H1 (cell line): ENCODE results near the gene CHD6.

Experiments used
- KDM1A ChIP-seq: fragments of 200-600, 300-600 bp; sonication (generic); IDR thresholded peaks from 2 replicates; pipeline ENCODE4 v1.7.1; 2016; ENCODE audit warnings: mild to moderate bottlenecking, low read length, borderline replicate concordance
- POLR2A ChIP-seq, 2 experiments: IDR thresholded peaks; 1 replicate in 1 of 2; 2 replicates in 1 of 2; pipeline ENCODE4 v1.6.1; 2011; ENCODE audit warnings: low read depth in 2 of 2, low read length in 2 of 2, mild to moderate bottlenecking in 2 of 2; ENCODE audit errors: control extremely low read depth in 1 of 2
- SP1 ChIP-seq: IDR thresholded peaks from 2 replicates; pipeline ENCODE4 v1.6.1; 2011; ENCODE audit warnings: low read depth, low read length
- SP2 ChIP-seq: IDR thresholded peaks from 2 replicates; pipeline ENCODE4 v1.6.1; 2012; ENCODE audit warnings: mild to moderate bottlenecking, low read length, inconsistent platforms
- TAF1 ChIP-seq: IDR thresholded peaks from 2 replicates; pipeline ENCODE4 v1.6.1; 2011; ENCODE audit warnings: mild to moderate bottlenecking, low read depth, low read length
- TAF7 ChIP-seq: optimal IDR thresholded peaks from 2 replicates; pipeline ENCODE3; 2011; ENCODE audit warnings: low read depth, mild to moderate bottlenecking, inconsistent platforms, low read length, moderate library complexity, borderline replicate concordance
- TF ChIP-seq, protein P1 (sequence below), 3 experiments: IDR thresholded peaks; 1 replicate in 2 of 3; 2 replicates in 1 of 3; pipeline versions ENCODE4 v1.5.1 to v1.6.1; 2011; ENCODE audit warnings: low read length in 3 of 3, mild to moderate bottlenecking in 3 of 3, inconsistent platforms in 2 of 3, low read depth in 1 of 3, moderate library complexity in 1 of 3; ENCODE audit not compliant: insufficient read depth in 1 of 3; ENCODE audit errors: control extremely low read depth in 1 of 3
- TF ChIP-seq, protein P2 (sequence below): IDR thresholded peaks from 2 replicates; pipeline ENCODE4 v1.6.1; 2011; ENCODE audit warnings: low read depth, mild to moderate bottlenecking, low read length; ENCODE audit not compliant: insufficient read depth

DNA sequence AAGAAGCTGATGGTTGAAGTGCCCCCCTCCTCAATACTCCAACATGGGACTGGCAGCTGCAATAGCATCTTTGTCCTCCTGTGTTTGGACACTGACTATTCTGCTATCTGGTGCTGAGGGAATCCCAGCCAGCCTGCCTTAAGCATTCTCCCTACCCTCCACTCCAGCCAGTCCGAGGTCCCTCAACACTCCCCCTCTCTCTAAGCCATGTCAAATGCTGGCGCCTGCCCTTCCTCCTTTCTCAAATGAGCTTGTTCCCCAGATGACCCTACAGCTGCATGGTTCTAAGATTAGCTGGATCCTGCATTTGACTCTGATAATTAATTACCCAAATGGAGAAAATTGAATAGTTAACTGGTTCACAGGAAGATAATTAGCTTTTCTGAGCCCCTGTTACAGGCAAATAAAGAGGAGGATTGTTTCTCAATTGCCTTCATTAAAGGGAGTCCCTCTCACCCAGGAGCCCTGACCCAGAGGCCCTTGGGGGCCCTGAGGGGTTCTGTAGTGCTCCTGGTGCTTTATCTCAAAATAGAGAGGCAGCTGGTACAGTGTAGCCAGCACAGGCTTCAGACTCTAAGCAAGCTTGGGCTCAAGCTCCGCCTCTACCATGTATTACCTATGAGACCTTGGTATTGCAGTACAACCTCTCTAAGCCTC is 37.9 kb upstream of the CHD6 start:
- TF ChIP-seq, protein P1, sequence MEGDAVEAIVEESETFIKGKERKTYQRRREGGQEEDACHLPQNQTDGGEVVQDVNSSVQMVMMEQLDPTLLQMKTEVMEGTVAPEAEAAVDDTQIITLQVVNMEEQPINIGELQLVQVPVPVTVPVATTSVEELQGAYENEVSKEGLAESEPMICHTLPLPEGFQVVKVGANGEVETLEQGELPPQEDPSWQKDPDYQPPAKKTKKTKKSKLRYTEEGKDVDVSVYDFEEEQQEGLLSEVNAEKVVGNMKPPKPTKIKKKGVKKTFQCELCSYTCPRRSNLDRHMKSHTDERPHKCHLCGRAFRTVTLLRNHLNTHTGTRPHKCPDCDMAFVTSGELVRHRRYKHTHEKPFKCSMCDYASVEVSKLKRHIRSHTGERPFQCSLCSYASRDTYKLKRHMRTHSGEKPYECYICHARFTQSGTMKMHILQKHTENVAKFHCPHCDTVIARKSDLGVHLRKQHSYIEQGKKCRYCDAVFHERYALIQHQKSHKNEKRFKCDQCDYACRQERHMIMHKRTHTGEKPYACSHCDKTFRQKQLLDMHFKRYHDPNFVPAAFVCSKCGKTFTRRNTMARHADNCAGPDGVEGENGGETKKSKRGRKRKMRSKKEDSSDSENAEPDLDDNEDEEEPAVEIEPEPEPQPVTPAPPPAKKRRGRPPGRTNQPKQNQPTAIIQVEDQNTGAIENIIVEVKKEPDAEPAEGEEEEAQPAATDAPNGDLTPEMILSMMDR (IDR thresholded peaks at IDR 0.05; ENCODE audit: control extremely low read depth in 1 of 3, insufficient read depth in 1 of 3, low read depth in 1 of 3, low read length in 3 of 3), result no peak
- no peak for TF ChIP-seq TAF1
- TF ChIP-seq KDM1A, result no peak
- no peak for TF ChIP-seq POLR2A (IDR thresholded peaks at IDR 0.05; ENCODE audit: control extremely low read depth in 1 of 2, low read depth in 2 of 2, low read length in 2 of 2)
- TF ChIP-seq, protein P2, sequence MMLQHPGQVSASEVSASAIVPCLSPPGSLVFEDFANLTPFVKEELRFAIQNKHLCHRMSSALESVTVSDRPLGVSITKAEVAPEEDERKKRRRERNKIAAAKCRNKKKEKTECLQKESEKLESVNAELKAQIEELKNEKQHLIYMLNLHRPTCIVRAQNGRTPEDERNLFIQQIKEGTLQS, result no peak
- TF ChIP-seq TAF7, result no peak
- no peak for TF ChIP-seq SP1
- TF ChIP-seq SP2, result no peak
